HepG2 (cell line): Measurements from ENCODE around the gene MPC2. TPM values are rescaled to one million over a fixed set of nuclear protein-coding genes. Genes with fewer than 3 reads are reported as not detected.

Experiments used
- BRD4 ChIP-seq: sonication (generic); formaldehyde crosslinking; IDR thresholded peaks from 2 replicates; pipeline ENCODE4 v1.4.0; 2020; ENCODE audit warnings: missing genetic modification reagents
- FOXA3 ChIP-seq: IDR thresholded peaks from 2 replicates; pipeline ENCODE4 v1.6.1; 2016; ENCODE audit warnings: missing genetic modification reagents, missing compliant biosample characterization
- FOXM1 ChIP-seq: sonication (generic); formaldehyde crosslinking; IDR thresholded peaks from 2 replicates; pipeline ENCODE4 v1.5.0; 2020; ENCODE audit warnings: missing genetic modification reagents
- GFI1 ChIP-seq: sonication (generic); formaldehyde crosslinking; IDR thresholded peaks from 2 replicates; pipeline ENCODE4 v1.5.0; 2020; ENCODE audit warnings: missing genetic modification reagents, mild to moderate bottlenecking, borderline replicate concordance
- HDAC1 ChIP-seq: sonication (generic); formaldehyde crosslinking; IDR thresholded peaks from 2 replicates; pipeline ENCODE4 v1.5.1; 2020; ENCODE audit warnings: mild to moderate bottlenecking, missing genetic modification reagents
- HOXA9 ChIP-seq: sonication (generic); formaldehyde crosslinking; IDR thresholded peaks from 2 replicates; pipeline ENCODE4 v1.8.1; 2022; ENCODE audit warnings: missing genetic modification reagents, mild to moderate bottlenecking, moderate library complexity, borderline replicate concordance
- KAT7 ChIP-seq: IDR thresholded peaks from 2 replicates; pipeline ENCODE4 v1.6.1; 2018; ENCODE audit warnings: borderline replicate concordance, missing compliant biosample characterization
- MTERF4 ChIP-seq: sonication (generic); formaldehyde crosslinking; IDR thresholded peaks from 2 replicates; pipeline ENCODE4 v1.8.0; 2023; ENCODE audit warnings: mild to moderate bottlenecking, missing genetic modification reagents
- POLR2G ChIP-seq: fragments of 200-400 bp; formaldehyde crosslinking; IDR thresholded peaks from 2 replicates; pipeline ENCODE4 v1.6.1; 2018; ENCODE audit warnings: mild to moderate bottlenecking, low read depth, low read length, moderate library complexity
- RXRB ChIP-seq: IDR thresholded peaks from 2 replicates; pipeline ENCODE4 v1.6.1; 2016; ENCODE audit warnings: borderline replicate concordance, missing genetic modification reagents, missing compliant biosample characterization
- SAP130 ChIP-seq: IDR thresholded peaks from 2 replicates; pipeline ENCODE4 v1.6.1; 2016; ENCODE audit warnings: low read depth
- SIX1 ChIP-seq: sonication (generic); formaldehyde crosslinking; IDR thresholded peaks from 2 replicates; pipeline ENCODE4 v1.4.0; 2020; ENCODE audit warnings: missing genetic modification reagents, borderline replicate concordance
- SMC3 ChIP-seq: IDR thresholded peaks from 2 replicates; pipeline ENCODE4 v1.6.1; 2011; ENCODE audit warnings: low read length, improper control_type of control experiment
- TAF1 ChIP-seq: sonication (generic); formaldehyde crosslinking; IDR thresholded peaks from 2 replicates; pipeline ENCODE4 v1.4.0; 2020; ENCODE audit warnings: missing genetic modification reagents
- U2AF1 ChIP-seq: fragments of 200-400 bp; formaldehyde crosslinking; optimal IDR thresholded peaks from 2 replicates; pipeline ENCODE3; 2017; ENCODE audit warnings: mild to moderate bottlenecking, low read depth, low read length
- ZBTB44 ChIP-seq: sonication (generic); formaldehyde crosslinking; IDR thresholded peaks from 2 replicates; pipeline ENCODE4 v1.4.0; 2020; ENCODE audit warnings: missing genetic modification reagents
- ZC3H13 ChIP-seq: sonication (generic); formaldehyde crosslinking; IDR thresholded peaks from 2 replicates; pipeline ENCODE4 v1.8.1; 2023; ENCODE audit warnings: mild to moderate bottlenecking, missing genetic modification reagents, moderate library complexity
- ZNF280B ChIP-seq: sonication (generic); formaldehyde crosslinking; IDR thresholded peaks from 2 replicates; pipeline ENCODE4 v1.5.0; 2020; ENCODE audit warnings: missing genetic modification reagents, mild to moderate bottlenecking, borderline replicate concordance
- ZNF674 ChIP-seq: sonication (generic); formaldehyde crosslinking; IDR thresholded peaks from 2 replicates; pipeline ENCODE4 v1.5.0; 2020; ENCODE audit warnings: low read depth, mild to moderate bottlenecking, missing genetic modification reagents
- ZNF703 ChIP-seq: sonication (generic); formaldehyde crosslinking; IDR thresholded peaks from 2 replicates; pipeline ENCODE4 v1.5.1; 2020; ENCODE audit warnings: missing genetic modification reagents, mild to moderate bottlenecking, moderate library complexity, borderline replicate concordance
- ZNF709 ChIP-seq: sonication (generic); formaldehyde crosslinking; IDR thresholded peaks from 2 replicates; pipeline ENCODE4 v1.5.0; 2020; ENCODE audit warnings: mild to moderate bottlenecking, missing genetic modification reagents
- ZNF770 ChIP-seq: sonication (generic); formaldehyde crosslinking; IDR thresholded peaks from 2 replicates; pipeline ENCODE4 v1.5.0; 2020; ENCODE audit warnings: mild to moderate bottlenecking, missing genetic modification reagents
- polyA plus RNA-seq, 8 experiments: library from polyadenylated mRNA; depleted of rRNA in 3 of 8; stranded (reverse) in 7 of 8; unstranded in 1 of 8; fragments of >200 nt; fragmentation: Illumina TruSeq in 4 of 8; extraction: Trizol in 4 of 8; gene quantifications; 2 replicates each; pipeline versions ENCODE4 v1.2.1 to v1.2.3, GENCODE V29; 2011 to 2016; ENCODE audit warnings: low read depth in 4 of 8, missing spikeins in 1 of 8, mixed read lengths in 1 of 8; ENCODE audit not compliant: insufficient read depth in 1 of 8
- total RNA-seq, 5 experiments: library from RNA; depleted of rRNA; stranded (reverse); fragments of >200 nt; fragmentation: Illumina TruSeq; extraction: Trizol; gene quantifications; 2 replicates each; pipeline ENCODE4 v1.2.3, GENCODE V29; 2016; ENCODE audit warnings: low read depth in 1 of 5
- TF ChIP-seq, protein P1 (sequence below): sonication (generic); formaldehyde crosslinking; IDR thresholded peaks from 2 replicates; pipeline ENCODE4 v1.4.0; 2020; ENCODE audit warnings: missing genetic modification reagents

The MPC2 gene
- total and polyA plus RNA-seq, 2 of the 13 experiments (the other 11 are each of a cell fraction or from before 2014, with no cell fraction given): 38.8 to 136 TPM

DNA sequence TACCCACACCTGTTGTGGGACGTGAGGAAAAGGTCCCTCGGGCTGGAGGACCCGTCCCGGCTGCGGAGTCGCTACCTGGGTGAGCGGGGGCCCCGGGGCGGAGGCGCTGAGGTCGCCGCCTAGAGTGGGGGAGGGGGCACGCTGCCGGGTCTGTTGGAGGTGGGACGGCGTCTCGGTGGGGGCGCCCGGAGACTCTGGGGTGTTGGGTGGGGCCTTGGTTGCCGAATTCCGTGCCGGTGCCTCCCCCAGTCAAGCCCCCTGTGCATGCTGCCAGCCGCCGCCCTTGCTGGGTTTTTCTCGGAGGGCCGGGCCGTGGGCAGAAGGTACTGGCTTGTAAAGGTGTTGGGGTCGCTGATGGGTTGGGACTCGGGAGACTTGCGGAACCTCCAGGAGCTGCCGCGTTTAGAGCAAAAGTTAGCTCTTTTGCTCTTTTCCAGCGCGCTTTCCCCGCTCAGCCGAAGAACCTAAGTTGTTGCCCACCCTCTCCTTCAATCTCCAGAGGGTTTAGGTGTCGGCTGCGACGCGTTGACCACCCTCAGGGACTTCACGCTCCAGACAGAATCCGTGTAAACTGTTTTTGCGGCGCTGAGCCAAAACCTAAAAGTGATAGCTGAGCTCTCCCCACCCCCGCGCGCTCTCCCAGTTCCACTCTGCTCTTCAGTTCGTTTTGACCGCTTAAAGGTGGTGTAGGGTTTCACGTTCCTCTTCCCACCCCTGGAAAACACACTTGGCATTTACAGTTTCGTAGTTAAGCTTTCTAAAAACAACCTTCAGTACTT is at the start of gene MPC2 (continued):
- TF ChIP-seq FOXM1: no peak
- TF ChIP-seq FOXA3 (CRISPR knock-in tag): no peak
- no peak for TF ChIP-seq ZBTB44 (CRISPR knock-in tag)
- peak; percentile 51; the same call in 1 of the 2 replicates for TF ChIP-seq POLR2G
- TF ChIP-seq ZC3H13 (CRISPR knock-in tag): no peak
- no peak for TF ChIP-seq RXRB
- TF ChIP-seq ZNF674 (CRISPR knock-in tag): no peak; the same call in 1 of the 2 replicates
- TF ChIP-seq SAP130: peak; percentile 71
- peak; percentile 13; the same call in 1 of the 2 replicates for TF ChIP-seq ZNF770 (CRISPR knock-in tag)
- no peak for TF ChIP-seq ZNF703 (CRISPR knock-in tag)
- peak; percentile 96 for TF ChIP-seq SIX1 (CRISPR knock-in tag)
- no peak for TF ChIP-seq SMC3
- TF ChIP-seq KAT7 (CRISPR knock-in tag): peak; percentile 57; the same call in 1 of the 2 replicates
- TF ChIP-seq MTERF4 (CRISPR knock-in tag): 0 out of 2 replicates have a peak, but pooled peaks have one; percentile 66
- no peak for TF ChIP-seq HOXA9
- peak; percentile 37; the same call in 1 of the 2 replicates for TF ChIP-seq GFI1 (CRISPR knock-in tag)
- no peak for TF ChIP-seq U2AF1
- TF ChIP-seq TAF1 (CRISPR knock-in tag): no peak
- TF ChIP-seq, protein P1, sequence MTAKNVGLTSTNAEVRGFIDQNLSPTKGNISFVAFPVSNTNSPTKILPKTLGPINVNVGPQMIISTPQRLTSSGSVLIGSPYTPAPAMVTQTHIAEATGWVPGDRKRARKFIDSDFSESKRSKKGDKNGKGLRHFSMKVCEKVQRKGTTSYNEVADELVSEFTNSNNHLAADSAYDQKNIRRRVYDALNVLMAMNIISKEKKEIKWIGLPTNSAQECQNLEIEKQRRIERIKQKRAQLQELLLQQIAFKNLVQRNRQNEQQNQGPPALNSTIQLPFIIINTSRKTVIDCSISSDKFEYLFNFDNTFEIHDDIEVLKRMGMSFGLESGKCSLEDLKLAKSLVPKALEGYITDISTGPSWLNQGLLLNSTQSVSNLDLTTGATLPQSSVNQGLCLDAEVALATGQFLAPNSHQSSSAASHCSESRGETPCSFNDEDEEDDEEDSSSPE: peak; percentile 48; the same call in 1 of the 2 replicates
- TF ChIP-seq ZNF709 (CRISPR knock-in tag): no peak
- TF ChIP-seq HDAC1 (CRISPR knock-in tag): peak; percentile 16; the same call in 1 of the 2 replicates
- no peak for TF ChIP-seq BRD4 (CRISPR knock-in tag)
- TF ChIP-seq ZNF280B (CRISPR knock-in tag): 0 out of 2 replicates have a peak, but pooled peaks have one; percentile 50
